GM23338 (cell line): ENCODE measurements around the gene RMC1. TPM values are rescaled to one million over a fixed set of nuclear protein-coding genes. Genes with fewer than 3 reads are reported as not detected.

Experiments
- ATAC-seq: fragments of 200-7000 bp; cut with Tn5 transposase; 3 replicates; pipeline ENCODE4 v1.9.1; 2020
- DNase-seq: peaks from one replicate; pipeline ENCODE4 v3.0.0-alpha.2; 2015; ENCODE audit warnings: low spot score
- H2AFZ ChIP-seq: fragments of 200-600 bp; sonication (generic); 2 replicates; pipeline ENCODE4 v1.8.0; 2016; ENCODE audit warnings: antibody characterized with exemption, mild to moderate bottlenecking, moderate library complexity
- H3F3A ChIP-seq: fragments of 200-600 bp; sonication (generic); replicated peaks from 2 replicates; pipeline ENCODE4 v1.8.0; 2017; ENCODE audit warnings: antibody characterized with exemption, mixed run types, low read depth
- H3K27ac ChIP-seq: fragments of 200-600 bp; sonication (generic); 2 replicates; pipeline ENCODE4 v1.6.1; 2016; ENCODE audit warnings: low read depth
- H3K27me3 ChIP-seq: fragments of 200-600 bp; sonication (generic); 2 replicates; pipeline ENCODE4 v1.8.0; 2016; ENCODE audit warnings: mild to moderate bottlenecking, mixed run types, moderate library complexity; ENCODE audit not compliant: insufficient read depth
- H3K36me3 ChIP-seq: fragments of 200-600 bp; sonication (generic); 2 replicates; pipeline ENCODE4 v1.8.0; 2016; ENCODE audit warnings: mild to moderate bottlenecking; ENCODE audit not compliant: insufficient read depth
- H3K4me1 ChIP-seq: fragments of 200-600 bp; sonication (generic); 2 replicates; pipeline ENCODE4 v1.8.0; 2016; ENCODE audit warnings: mild to moderate bottlenecking, moderate library complexity; ENCODE audit not compliant: insufficient read depth
- H3K4me2 ChIP-seq: fragments of 200-600 bp; sonication (generic); 2 replicates; pipeline ENCODE4 v1.7.1; 2017; ENCODE audit warnings: mixed run types
- H3K4me3 ChIP-seq: fragments of 200-600 bp; sonication (generic); 2 replicates; pipeline ENCODE4 v1.6.1; 2016; ENCODE audit warnings: mixed run types
- H3K79me2 ChIP-seq: fragments of 200-600 bp; sonication (generic); replicated peaks from 2 replicates; pipeline ENCODE4 v1.8.0; 2017; ENCODE audit warnings: mild to moderate bottlenecking; ENCODE audit not compliant: insufficient read depth
- H3K9me2 ChIP-seq: fragments of 200-600 bp; sonication (generic); 2 replicates; pipeline ENCODE4 v1.8.0; 2017; ENCODE audit not compliant: insufficient read depth
- H4K20me1 ChIP-seq: fragments of 200-600 bp; sonication (generic); replicated peaks from 2 replicates; pipeline ENCODE4 v1.8.0; 2017; ENCODE audit warnings: mild to moderate bottlenecking; ENCODE audit not compliant: insufficient read depth
- H3K27ac Mint-ChIP-seq: 2 replicates; pipeline ENCODE4 v1.8.0; 2020; ENCODE audit warnings: inconsistent platforms, mild to moderate bottlenecking, moderate library complexity, mixed read lengths
- H3K27me3 Mint-ChIP-seq: 3 replicates; pipeline ENCODE4 v1.8.0; 2022; ENCODE audit warnings: low read depth, mild to moderate bottlenecking, moderate library complexity, mixed read lengths, inconsistent platforms; ENCODE audit not compliant: insufficient read depth, poor library complexity
- H3K36me3 Mint-ChIP-seq: 3 replicates; pipeline ENCODE4 v1.8.0; 2021; ENCODE audit warnings: low read depth, mild to moderate bottlenecking, inconsistent platforms, moderate library complexity, mixed read lengths
- H3K4me1 Mint-ChIP-seq: 3 replicates; pipeline ENCODE4 v1.8.0; 2020; ENCODE audit warnings: mild to moderate bottlenecking, inconsistent platforms, mixed read lengths
- H3K4me3 Mint-ChIP-seq: 3 replicates; pipeline ENCODE4 v1.8.0; 2021; ENCODE audit warnings: moderate library complexity, mild to moderate bottlenecking, inconsistent platforms, mixed read lengths
- H3K9me3 Mint-ChIP-seq: 3 replicates; pipeline ENCODE4 v1.8.0; 2020; ENCODE audit warnings: moderate library complexity, mild to moderate bottlenecking, inconsistent platforms, mixed read lengths
- CREB1 ChIP-seq: fragments of 250-450 bp; sonication (Bioruptor Pico); IDR thresholded peaks from 2 replicates; pipeline ENCODE4 v1.5.0; 2020; ENCODE audit warnings: low read depth, mild to moderate bottlenecking, moderate library complexity
- CTCF ChIP-seq, 2 experiments: fragments of 200-600 bp in 1 of 2; sonication (generic) in 1 of 2; conservative IDR thresholded peaks; 2 replicates each; pipeline versions ENCODE4 v1.5.1 to v1.6.1; 2016 to 2017; ENCODE audit warnings: antibody characterized with exemption in 2 of 2, low read depth in 2 of 2, mild to moderate bottlenecking in 2 of 2, moderate library complexity in 1 of 2
- JUNB ChIP-seq: IDR thresholded peaks from one replicate; pipeline ENCODE4 v1.6.1; 2016; ENCODE audit warnings: antibody characterized with exemption; ENCODE audit not compliant: unreplicated experiment
- NANOG ChIP-seq: IDR thresholded peaks from 2 replicates; pipeline ENCODE4 v1.6.1; 2016; ENCODE audit warnings: antibody characterized with exemption, borderline replicate concordance
- POLR2AphosphoS5 ChIP-seq: IDR thresholded peaks from 2 replicates; pipeline ENCODE4 v1.6.1; 2016; ENCODE audit warnings: antibody characterized with exemption, low read depth
- REST ChIP-seq: IDR thresholded peaks from one replicate; pipeline ENCODE4 v1.6.1; 2018; ENCODE audit warnings: antibody characterized with exemption; ENCODE audit not compliant: unreplicated experiment
- STAT1 ChIP-seq: IDR thresholded peaks from one replicate; pipeline ENCODE4 v1.6.1; 2016; ENCODE audit warnings: antibody characterized with exemption; ENCODE audit not compliant: unreplicated experiment
- ZNF114 ChIP-seq: fragments of 250-450 bp; sonication (Bioruptor Pico); IDR thresholded peaks from 2 replicates; pipeline ENCODE4 v1.5.0; 2020; ENCODE audit warnings: mild to moderate bottlenecking, moderate library complexity
- ZNF331 ChIP-seq: fragments of 250-450 bp; sonication (Bioruptor Pico); IDR thresholded peaks from 2 replicates; pipeline ENCODE4 v1.5.0; 2020; ENCODE audit warnings: low read depth, mild to moderate bottlenecking, moderate library complexity
- ZNF462 ChIP-seq: fragments of 250-450 bp; sonication (Bioruptor Pico); IDR thresholded peaks from 2 replicates; pipeline ENCODE4 v1.5.0; 2020; ENCODE audit warnings: mild to moderate bottlenecking, moderate library complexity
- polyA plus RNA-seq: library from polyadenylated mRNA; unstranded; fragments of >200 nt; fragmentation: Nextera tagmentation; extraction: Ambion mirVana; gene quantifications from 2 replicates; pipeline ENCODE4 v1.2.1, GENCODE V29; 2016
- total RNA-seq: library from RNA; depleted of rRNA; stranded (reverse); fragments of >200 nt; shearing (Covaris generic); gene quantifications from 2 replicates; pipeline ENCODE4 v1.2.3, GENCODE V29; 2014

The RMC1 gene
- total and polyA plus RNA-seq, 2 experiments from 2014 or later: 18.9 to 24.6 TPM

DNA sequence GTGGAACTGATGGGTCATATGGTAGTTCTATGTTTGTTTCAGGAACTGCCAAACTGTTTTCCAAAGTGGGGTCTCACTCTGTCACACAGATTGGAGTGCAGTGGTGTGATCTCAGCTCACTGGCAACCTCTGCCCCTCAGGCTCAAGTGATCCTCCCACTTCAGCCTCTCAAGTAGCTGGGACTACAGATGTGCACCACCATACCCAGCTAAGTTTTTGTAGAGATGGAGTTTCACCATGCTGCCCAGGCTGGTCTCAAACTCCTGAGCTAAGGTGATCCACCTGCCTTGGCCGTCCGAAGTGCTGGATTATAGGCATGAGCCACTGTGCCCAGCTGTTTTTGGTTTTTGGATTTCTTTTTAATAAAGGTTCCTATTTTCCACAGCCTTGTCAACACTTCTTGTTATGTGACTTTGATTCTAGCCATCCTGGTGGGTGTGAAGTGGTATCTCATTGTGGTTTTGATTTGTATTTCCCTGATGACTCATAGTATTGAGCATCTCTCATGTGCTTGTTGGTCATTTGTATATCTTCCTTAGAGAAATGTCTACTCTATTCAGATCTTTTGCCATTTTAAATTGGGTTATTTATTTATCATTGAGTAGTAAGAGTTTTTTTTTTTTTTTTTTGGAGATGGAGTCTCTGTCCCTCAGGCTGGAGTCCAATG is 60.2 kb downstream of the RMC1 start:
- Histone ChIP-seq H4K20me1 (no peaks in the 10 kb centered on the region; the same call in 1 of the 2 replicates), H3K36me3 (peaks cover 49% of the 10 kb centered on the region), H3K27me3 (no peaks in the 10 kb centered on the region), H3K79me2 (no peaks in the 10 kb centered on the region), H3K4me3 (no peak overlapping the region), H3K9me2 (no peaks in the 10 kb centered on the region), H3K4me2 (no peak overlapping the region), H3F3A (no peaks in the 10 kb centered on the region), H2AFZ (no peak overlapping the region), H3K4me1 (no peaks in the 10 kb centered on the region), H3K27ac (no peak overlapping the region)
- Mint-ChIP-seq H3K27me3 (peaks cover 2% of the 10 kb centered on the region), H3K27ac (no peak overlapping the region), H3K9me3 (no peaks in the 10 kb centered on the region), H3K4me1 (no peaks in the 10 kb centered on the region), H3K4me3 (no peak overlapping the region), H3K36me3 (peaks cover 54% of the 10 kb centered on the region)
- TF ChIP-seq ZNF331 (CRISPR knock-in tag) (no peak), ZNF114 (CRISPR knock-in tag) (no peak), NANOG (no peak), JUNB (no peak), REST (no peak), ZNF462 (CRISPR knock-in tag) (no peak), CREB1 (CRISPR knock-in tag) (no peak), STAT1 (no peak), POLR2AphosphoS5 (no peak), CTCF (conservative IDR thresholded peaks at IDR 0.05; ENCODE audit: low read depth in 2 of 2) (no peak)
- ATAC-seq (no peak), DNase-seq (no peak)
